GM23338 (cell line): ENCODE measurements around the gene CPNE8. TPM values are rescaled to one million over a fixed set of nuclear protein-coding genes. Genes with fewer than 3 reads are reported as not detected.

Experiments
- ATAC-seq: fragments of 200-7000 bp; cut with Tn5 transposase; 3 replicates; pipeline ENCODE4 v1.9.1; 2020
- DNase-seq: peaks from one replicate; pipeline ENCODE4 v3.0.0-alpha.2; 2015; ENCODE audit warnings: low spot score
- H2AFZ ChIP-seq: fragments of 200-600 bp; sonication (generic); 2 replicates; pipeline ENCODE4 v1.8.0; 2016; ENCODE audit warnings: antibody characterized with exemption, mild to moderate bottlenecking, moderate library complexity
- H3F3A ChIP-seq: fragments of 200-600 bp; sonication (generic); replicated peaks from 2 replicates; pipeline ENCODE4 v1.8.0; 2017; ENCODE audit warnings: antibody characterized with exemption, mixed run types, low read depth
- H3K27ac ChIP-seq: fragments of 200-600 bp; sonication (generic); 2 replicates; pipeline ENCODE4 v1.6.1; 2016; ENCODE audit warnings: low read depth
- H3K27me3 ChIP-seq: fragments of 200-600 bp; sonication (generic); 2 replicates; pipeline ENCODE4 v1.8.0; 2016; ENCODE audit warnings: mild to moderate bottlenecking, mixed run types, moderate library complexity; ENCODE audit not compliant: insufficient read depth
- H3K36me3 ChIP-seq: fragments of 200-600 bp; sonication (generic); 2 replicates; pipeline ENCODE4 v1.8.0; 2016; ENCODE audit warnings: mild to moderate bottlenecking; ENCODE audit not compliant: insufficient read depth
- H3K4me1 ChIP-seq: fragments of 200-600 bp; sonication (generic); 2 replicates; pipeline ENCODE4 v1.8.0; 2016; ENCODE audit warnings: mild to moderate bottlenecking, moderate library complexity; ENCODE audit not compliant: insufficient read depth
- H3K4me2 ChIP-seq: fragments of 200-600 bp; sonication (generic); 2 replicates; pipeline ENCODE4 v1.7.1; 2017; ENCODE audit warnings: mixed run types
- H3K4me3 ChIP-seq: fragments of 200-600 bp; sonication (generic); 2 replicates; pipeline ENCODE4 v1.6.1; 2016; ENCODE audit warnings: mixed run types
- H3K79me2 ChIP-seq: fragments of 200-600 bp; sonication (generic); replicated peaks from 2 replicates; pipeline ENCODE4 v1.8.0; 2017; ENCODE audit warnings: mild to moderate bottlenecking; ENCODE audit not compliant: insufficient read depth
- H3K9me2 ChIP-seq: fragments of 200-600 bp; sonication (generic); 2 replicates; pipeline ENCODE4 v1.8.0; 2017; ENCODE audit not compliant: insufficient read depth
- H4K20me1 ChIP-seq: fragments of 200-600 bp; sonication (generic); replicated peaks from 2 replicates; pipeline ENCODE4 v1.8.0; 2017; ENCODE audit warnings: mild to moderate bottlenecking; ENCODE audit not compliant: insufficient read depth
- H3K27ac Mint-ChIP-seq: 2 replicates; pipeline ENCODE4 v1.8.0; 2020; ENCODE audit warnings: inconsistent platforms, mild to moderate bottlenecking, moderate library complexity, mixed read lengths
- H3K27me3 Mint-ChIP-seq: 3 replicates; pipeline ENCODE4 v1.8.0; 2022; ENCODE audit warnings: low read depth, mild to moderate bottlenecking, moderate library complexity, mixed read lengths, inconsistent platforms; ENCODE audit not compliant: insufficient read depth, poor library complexity
- H3K36me3 Mint-ChIP-seq: 3 replicates; pipeline ENCODE4 v1.8.0; 2021; ENCODE audit warnings: low read depth, mild to moderate bottlenecking, inconsistent platforms, moderate library complexity, mixed read lengths
- H3K4me1 Mint-ChIP-seq: 3 replicates; pipeline ENCODE4 v1.8.0; 2020; ENCODE audit warnings: mild to moderate bottlenecking, inconsistent platforms, mixed read lengths
- H3K4me3 Mint-ChIP-seq: 3 replicates; pipeline ENCODE4 v1.8.0; 2021; ENCODE audit warnings: moderate library complexity, mild to moderate bottlenecking, inconsistent platforms, mixed read lengths
- H3K9me3 Mint-ChIP-seq: 3 replicates; pipeline ENCODE4 v1.8.0; 2020; ENCODE audit warnings: moderate library complexity, mild to moderate bottlenecking, inconsistent platforms, mixed read lengths
- CREB1 ChIP-seq: fragments of 250-450 bp; sonication (Bioruptor Pico); IDR thresholded peaks from 2 replicates; pipeline ENCODE4 v1.5.0; 2020; ENCODE audit warnings: low read depth, mild to moderate bottlenecking, moderate library complexity
- CTCF ChIP-seq, 2 experiments: fragments of 200-600 bp in 1 of 2; sonication (generic) in 1 of 2; conservative IDR thresholded peaks; 2 replicates each; pipeline versions ENCODE4 v1.5.1 to v1.6.1; 2016 to 2017; ENCODE audit warnings: antibody characterized with exemption in 2 of 2, low read depth in 2 of 2, mild to moderate bottlenecking in 2 of 2, moderate library complexity in 1 of 2
- ETS1 ChIP-seq: IDR thresholded peaks from 2 replicates; pipeline ENCODE4 v1.6.1; 2016; ENCODE audit warnings: antibody characterized with exemption
- EZH2 ChIP-seq: fragments of 200-600 bp; sonication (generic); IDR thresholded peaks from one replicate; pipeline ENCODE4 v1.8.0; 2017; ENCODE audit warnings: antibody characterized with exemption, mild to moderate bottlenecking, low read depth; ENCODE audit not compliant: unreplicated experiment
- EZH2phosphoT487 ChIP-seq: fragments of 200-600 bp; sonication (generic); IDR thresholded peaks from one replicate; pipeline ENCODE4 v1.8.1; 2018; ENCODE audit warnings: antibody characterized with exemption; ENCODE audit not compliant: unreplicated experiment
- JUNB ChIP-seq: IDR thresholded peaks from one replicate; pipeline ENCODE4 v1.6.1; 2016; ENCODE audit warnings: antibody characterized with exemption; ENCODE audit not compliant: unreplicated experiment
- NANOG ChIP-seq: IDR thresholded peaks from 2 replicates; pipeline ENCODE4 v1.6.1; 2016; ENCODE audit warnings: antibody characterized with exemption, borderline replicate concordance
- POLR2AphosphoS5 ChIP-seq: IDR thresholded peaks from 2 replicates; pipeline ENCODE4 v1.6.1; 2016; ENCODE audit warnings: antibody characterized with exemption, low read depth
- REST ChIP-seq: IDR thresholded peaks from one replicate; pipeline ENCODE4 v1.6.1; 2018; ENCODE audit warnings: antibody characterized with exemption; ENCODE audit not compliant: unreplicated experiment
- STAT1 ChIP-seq: IDR thresholded peaks from one replicate; pipeline ENCODE4 v1.6.1; 2016; ENCODE audit warnings: antibody characterized with exemption; ENCODE audit not compliant: unreplicated experiment
- ZNF114 ChIP-seq: fragments of 250-450 bp; sonication (Bioruptor Pico); IDR thresholded peaks from 2 replicates; pipeline ENCODE4 v1.5.0; 2020; ENCODE audit warnings: mild to moderate bottlenecking, moderate library complexity
- ZNF331 ChIP-seq: fragments of 250-450 bp; sonication (Bioruptor Pico); IDR thresholded peaks from 2 replicates; pipeline ENCODE4 v1.5.0; 2020; ENCODE audit warnings: low read depth, mild to moderate bottlenecking, moderate library complexity
- ZNF462 ChIP-seq: fragments of 250-450 bp; sonication (Bioruptor Pico); IDR thresholded peaks from 2 replicates; pipeline ENCODE4 v1.5.0; 2020; ENCODE audit warnings: mild to moderate bottlenecking, moderate library complexity
- polyA plus RNA-seq: library from polyadenylated mRNA; unstranded; fragments of >200 nt; fragmentation: Nextera tagmentation; extraction: Ambion mirVana; gene quantifications from 2 replicates; pipeline ENCODE4 v1.2.1, GENCODE V29; 2016
- total RNA-seq: library from RNA; depleted of rRNA; stranded (reverse); fragments of >200 nt; shearing (Covaris generic); gene quantifications from 2 replicates; pipeline ENCODE4 v1.2.3, GENCODE V29; 2014

Gene CPNE8
- total and polyA plus RNA-seq, 2 experiments from 2014 or later = 8.7 to 10.1 TPM

- no peaks in the 10 kb centered on the region for H3K27me3 ChIP-seq
- no peak overlapping the region for H3K4me3 ChIP-seq
- no peak for TF ChIP-seq REST
- no peak for TF ChIP-seq POLR2AphosphoS5
- no peak for TF ChIP-seq JUNB
- no peak for TF ChIP-seq EZH2
- no peak for TF ChIP-seq ZNF331 (CRISPR knock-in tag)
- no peak for TF ChIP-seq ZNF114 (CRISPR knock-in tag)
- no peak for TF ChIP-seq ZNF462 (CRISPR knock-in tag)
- no peak for TF ChIP-seq EZH2phosphoT487
- TF ChIP-seq CREB1 = no peak
- no peak for TF ChIP-seq STAT1
- TF ChIP-seq CTCF (conservative IDR thresholded peaks at IDR 0.05; ENCODE audit: low read depth in 2 of 2) = no peak
- no peak for TF ChIP-seq NANOG
- TF ChIP-seq ETS1 = no peak
- H3K36me3 ChIP-seq = no peaks in the 10 kb centered on the region
- 0 out of 2 replicates have a peak, but pooled peaks cover 3% of the 10 kb centered on the region for H3K9me2 ChIP-seq
- H3K27me3 Mint-ChIP-seq = peaks cover 2% of the 10 kb centered on the region
- DNase-seq = no peak
- no peaks in the 10 kb centered on the region for H3F3A ChIP-seq
- H3K4me3 Mint-ChIP-seq = no peak overlapping the region
- H2AFZ ChIP-seq = no peak overlapping the region
- peaks cover 3% of the 10 kb centered on the region for H3K9me3 Mint-ChIP-seq
- no peak overlapping the region for H3K27ac ChIP-seq
- no peaks in the 10 kb centered on the region for H3K4me1 ChIP-seq
- H3K36me3 Mint-ChIP-seq = 0 out of 3 replicates have a peak, but pooled peaks cover under 1% of the 10 kb centered on the region
- no peak for ATAC-seq
- no peak overlapping the region for H3K27ac Mint-ChIP-seq
- H3K4me1 Mint-ChIP-seq = 0 out of 3 replicates have a peak, but pooled peaks cover 2% of the 10 kb centered on the region
- no peaks in the 10 kb centered on the region for H4K20me1 ChIP-seq
- H3K79me2 ChIP-seq = no peaks in the 10 kb centered on the region
- no peak overlapping the region for H3K4me2 ChIP-seq
Observed at GRCh38 chr12:38646146-38646545, 259.2 kb downstream of the CPNE8 start.
